K562 (cell line): ENCODE data around the gene WDR91. TPM values are rescaled to one million over a fixed set of nuclear protein-coding genes. Genes with fewer than 3 reads are reported as not detected.

ENCODE experiments used
- ATF1 ChIP-seq, 2 experiments: fragments of 450-650 bp in 1 of 2; IDR thresholded peaks; 2 replicates each; pipeline ENCODE4 v1.6.1; 2016; ENCODE audit warnings: missing compliant biosample characterization in 1 of 2, missing genetic modification characterization in 1 of 2
- BCL6 ChIP-seq: fragments of 250-450 bp; sonication (Bioruptor Pico); IDR thresholded peaks from 2 replicates; pipeline ENCODE4 v1.4.0; 2020
- KDM5B ChIP-seq: fragments of 200-600 bp; sonication (generic); IDR thresholded peaks from 2 replicates; pipeline ENCODE4 v1.6.1; 2012; ENCODE audit warnings: low read depth, mild to moderate bottlenecking, moderate library complexity, low read length, control low read depth, inconsistent platforms; ENCODE audit not compliant: insufficient replicate concordance
- KLF10 ChIP-seq: fragments of 250-450 bp; sonication (Bioruptor Pico); IDR thresholded peaks from 2 replicates; pipeline ENCODE4 v1.6.1; 2021; ENCODE audit warnings: matching md5 sums
- MAFF ChIP-seq: IDR thresholded peaks from 2 replicates; pipeline ENCODE4 v1.6.1; 2012; ENCODE audit warnings: low read length, improper control_type of control experiment
- MAFG ChIP-seq: fragments of 450-650 bp; conservative IDR thresholded peaks from 2 replicates; pipeline ENCODE4 v1.6.1; 2016; ENCODE audit warnings: missing genetic modification characterization, missing compliant biosample characterization
- NR4A1 ChIP-seq, 2 experiments: fragments of 250-450 bp in 1 of 2; fragments of 450-650 bp in 1 of 2; sonication (Bioruptor Pico) in 1 of 2; IDR thresholded peaks; 2 replicates each; pipeline versions ENCODE4 v1.4.0 to v1.6.1; 2016 to 2020; ENCODE audit warnings: mild to moderate bottlenecking in 2 of 2, missing compliant biosample characterization in 1 of 2, missing genetic modification characterization in 1 of 2, moderate library complexity in 1 of 2
- OTX1 ChIP-seq: fragments of 450-650 bp; formaldehyde crosslinking; IDR thresholded peaks from 2 replicates; pipeline ENCODE4 v1.4.0; 2022; ENCODE audit warnings: mild to moderate bottlenecking
- RFX5 ChIP-seq: IDR thresholded peaks from 2 replicates; pipeline ENCODE4 v1.6.1; 2011; ENCODE audit warnings: low read depth, mild to moderate bottlenecking, improper control_type of control experiment, low read length
- ZBTB1 ChIP-seq: sonication (generic); formaldehyde crosslinking; IDR thresholded peaks from 2 replicates; pipeline ENCODE4 v1.8.1; 2023; ENCODE audit warnings: missing genetic modification reagents, low read depth, mild to moderate bottlenecking, borderline replicate concordance
- ZBTB7A ChIP-seq: IDR thresholded peaks from 2 replicates; pipeline ENCODE4 v1.6.1; 2011; ENCODE audit warnings: low read depth, mild to moderate bottlenecking, low read length, moderate library complexity, borderline replicate concordance; ENCODE audit not compliant: control insufficient read depth
- ZC3H11A ChIP-seq: IDR thresholded peaks from 2 replicates; pipeline ENCODE4 v1.6.1; 2012; ENCODE audit warnings: low read depth, low read length, improper control_type of control experiment
- ZNF121 ChIP-seq: sonication (generic); formaldehyde crosslinking; conservative IDR thresholded peaks from 2 replicates; pipeline ENCODE4 v1.8.0; 2022; ENCODE audit warnings: missing genetic modification reagents
- ZNF384 ChIP-seq: IDR thresholded peaks from 2 replicates; pipeline ENCODE4 v1.6.1; 2012; ENCODE audit warnings: low read depth, low read length, improper control_type of control experiment
- ZSCAN32 ChIP-seq: fragments of 450-650 bp; formaldehyde crosslinking; IDR thresholded peaks from 2 replicates; pipeline ENCODE4 v1.4.0; 2020; ENCODE audit warnings: mild to moderate bottlenecking, moderate library complexity
- polyA plus RNA-seq, 8 experiments: library from polyadenylated mRNA; depleted of rRNA in 4 of 8; stranded (reverse) in 5 of 8; unstranded in 3 of 8; fragments of >200 nt; fragmentation: Nextera tagmentation in 2 of 8; fragmentation: Illumina TruSeq in 1 of 8; extraction: Ambion mirVana in 2 of 8; extraction: Trizol in 1 of 8; gene quantifications; 2 replicates each; pipeline versions ENCODE4 v1.2.1 to v1.2.3, GENCODE V29; 2011 to 2014; ENCODE audit warnings: inconsistent platforms in 1 of 8, missing spikeins in 1 of 8
- total RNA-seq, 7 experiments: library from RNA; depleted of rRNA in 6 of 7; stranded (reverse); fragments of >200 nt in 6 of 7; fragmentation: Illumina TruSeq in 2 of 7; extraction: Trizol in 2 of 7; gene quantifications; 2 replicates each; pipeline versions ENCODE4 v1.2.1 to v1.2.3, GENCODE V29; 2011 to 2021; ENCODE audit warnings: low replicate concordance in 1 of 7
- TF ChIP-seq, protein P1 (sequence below): IDR thresholded peaks from 2 replicates; pipeline ENCODE4 v1.6.1; 2016; ENCODE audit warnings: missing genetic modification characterization, missing compliant biosample characterization
- TF ChIP-seq, protein P2 (sequence below): fragments of 450-650 bp; IDR thresholded peaks from 2 replicates; pipeline ENCODE4 v1.6.1; 2017; ENCODE audit warnings: mild to moderate bottlenecking, moderate library complexity
- TF ChIP-seq, protein P3 (sequence below): sonication (generic); formaldehyde crosslinking; IDR thresholded peaks from 2 replicates; pipeline ENCODE4 v1.8.0; 2022; ENCODE audit warnings: mild to moderate bottlenecking, missing genetic modification reagents

The WDR91 gene
- total and polyA plus RNA-seq, 9 of the 15 experiments (the other 6 are each of a cell fraction or from before 2014, with no cell fraction given) = 1.9 to 18.2 (median 9.8) TPM

DNA sequence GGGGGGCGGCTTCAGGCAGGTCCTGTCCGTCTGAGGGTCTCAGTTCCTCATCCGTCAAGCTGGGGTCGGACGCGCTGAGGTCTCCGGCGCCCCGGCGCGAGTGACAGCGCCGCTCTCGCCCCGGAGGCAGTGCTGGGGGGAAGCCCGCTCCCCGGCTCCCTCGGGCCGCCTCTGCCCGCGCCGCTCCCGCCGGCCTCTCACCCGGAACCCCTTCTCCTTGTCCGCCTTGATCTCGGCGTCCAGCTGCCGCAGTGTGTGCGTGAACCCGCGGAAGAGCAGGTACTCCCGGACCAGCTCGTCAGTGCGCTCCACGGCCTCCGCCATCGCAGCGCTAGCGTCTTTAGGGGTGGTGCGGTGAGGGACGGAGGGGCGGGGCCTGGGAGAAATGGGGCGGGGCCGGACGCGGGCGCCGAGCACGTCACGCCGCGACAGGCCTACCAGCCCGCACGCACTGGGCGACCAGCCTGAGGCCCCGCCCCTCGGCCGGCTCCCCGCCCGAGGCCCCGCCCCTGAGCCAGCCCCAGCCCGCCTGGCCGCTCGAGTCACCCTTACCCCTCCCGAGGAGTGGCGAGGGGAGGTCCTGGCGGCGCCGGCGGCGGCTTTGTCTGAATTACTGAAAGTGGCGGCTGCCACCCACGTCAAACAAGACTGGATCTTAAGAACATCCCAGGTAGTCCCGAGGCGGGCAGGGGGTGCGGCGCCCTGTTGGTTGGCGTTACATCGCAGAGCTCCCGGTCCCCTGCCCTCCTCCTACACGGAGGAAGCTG, at the start of gene WDR91 (continued):
- TF ChIP-seq, protein P1, sequence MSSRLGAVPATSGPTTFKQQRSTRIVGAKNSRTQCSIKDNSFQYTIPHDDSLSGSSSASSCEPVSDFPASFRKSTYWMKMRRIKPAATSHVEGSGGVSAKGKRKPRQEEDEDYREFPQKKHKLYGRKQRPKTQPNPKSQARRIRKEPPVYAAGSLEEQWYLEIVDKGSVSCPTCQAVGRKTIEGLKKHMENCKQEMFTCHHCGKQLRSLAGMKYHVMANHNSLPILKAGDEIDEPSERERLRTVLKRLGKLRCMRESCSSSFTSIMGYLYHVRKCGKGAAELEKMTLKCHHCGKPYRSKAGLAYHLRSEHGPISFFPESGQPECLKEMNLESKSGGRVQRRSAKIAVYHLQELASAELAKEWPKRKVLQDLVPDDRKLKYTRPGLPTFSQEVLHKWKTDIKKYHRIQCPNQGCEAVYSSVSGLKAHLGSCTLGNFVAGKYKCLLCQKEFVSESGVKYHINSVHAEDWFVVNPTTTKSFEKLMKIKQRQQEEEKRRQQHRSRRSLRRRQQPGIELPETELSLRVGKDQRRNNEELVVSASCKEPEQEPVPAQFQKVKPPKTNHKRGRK = no peak
- TF ChIP-seq ZBTB1 (CRISPR knock-in tag) (peak; percentile 47; the same call in 1 of the 2 replicates), BCL6 (CRISPR knock-in tag) (no peak), OTX1 (CRISPR knock-in tag) (no peak), ZBTB7A (peak; percentile 41; the same call in 1 of the 2 replicates), KLF10 (CRISPR knock-in tag) (no peak), KDM5B (peak; percentile 99), MAFG (tag) (no peak), MAFF (no peak), ZSCAN32 (CRISPR knock-in tag) (no peak), ZNF121 (CRISPR knock-in tag) (no peak), RFX5 (no peak), ZNF384 (no peak), ZC3H11A (no peak), NR4A1 (CRISPR knock-in tag; IDR thresholded peaks at IDR 0.05) (peak; percentile 27; the same call in 1 of the 2 replicates), NR4A1 (tag; IDR thresholded peaks at IDR 0.05) (no peak), ATF1 (CRISPR knock-in tag; IDR thresholded peaks at IDR 0.05) (0 out of 2 replicates have a peak, but pooled peaks have one; percentile 41), ATF1 (tag; IDR thresholded peaks at IDR 0.05) (peak; percentile 79)
- TF ChIP-seq, protein P2, sequence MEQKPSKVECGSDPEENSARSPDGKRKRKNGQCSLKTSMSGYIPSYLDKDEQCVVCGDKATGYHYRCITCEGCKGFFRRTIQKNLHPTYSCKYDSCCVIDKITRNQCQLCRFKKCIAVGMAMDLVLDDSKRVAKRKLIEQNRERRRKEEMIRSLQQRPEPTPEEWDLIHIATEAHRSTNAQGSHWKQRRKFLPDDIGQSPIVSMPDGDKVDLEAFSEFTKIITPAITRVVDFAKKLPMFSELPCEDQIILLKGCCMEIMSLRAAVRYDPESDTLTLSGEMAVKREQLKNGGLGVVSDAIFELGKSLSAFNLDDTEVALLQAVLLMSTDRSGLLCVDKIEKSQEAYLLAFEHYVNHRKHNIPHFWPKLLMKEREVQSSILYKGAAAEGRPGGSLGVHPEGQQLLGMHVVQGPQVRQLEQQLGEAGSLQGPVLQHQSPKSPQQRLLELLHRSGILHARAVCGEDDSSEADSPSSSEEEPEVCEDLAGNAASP = no peak
- TF ChIP-seq, protein P3, sequence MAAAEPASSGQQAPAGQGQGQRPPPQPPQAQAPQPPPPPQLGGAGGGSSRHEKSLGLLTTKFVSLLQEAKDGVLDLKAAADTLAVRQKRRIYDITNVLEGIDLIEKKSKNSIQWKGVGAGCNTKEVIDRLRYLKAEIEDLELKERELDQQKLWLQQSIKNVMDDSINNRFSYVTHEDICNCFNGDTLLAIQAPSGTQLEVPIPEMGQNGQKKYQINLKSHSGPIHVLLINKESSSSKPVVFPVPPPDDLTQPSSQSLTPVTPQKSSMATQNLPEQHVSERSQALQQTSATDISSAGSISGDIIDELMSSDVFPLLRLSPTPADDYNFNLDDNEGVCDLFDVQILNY (CRISPR knock-in tag) = no peak
